Renal cortex interstitium (tissue), 11 donors: ENCODE measurements around the gene TIMM17B. TPM values are rescaled to one million over a fixed set of nuclear protein-coding genes. Genes with fewer than 3 reads are reported as not detected.
"Not testable (repeated sequence)": the region's sequence is repeated elsewhere in the genome, so short reads cannot be mapped to it uniquely, and the experiment has no call there.

Experiments
- DNase-seq, 11 donors: peaks; one replicate each; pipeline ENCODE4 v3.0.0-alpha.2; 2013; ENCODE audit warnings: low read depth in 9 of 11, low spot score in 4 of 11; ENCODE audit errors: extremely low read depth in 1 of 11
- polyA plus RNA-seq, 3 donors: library from polyadenylated mRNA; unstranded; fragments of 120-200 nt; gene quantifications; one replicate each; pipeline ENCODE4 v1.2.1, GENCODE V29; 2013; ENCODE audit not compliant: insufficient read length in 3 of 3

TIMM17B gene
- polyA plus RNA-seq, 3 donors, result 33.6 to 46.5 (median 44.3) TPM

- DNase-seq, result no peak
Measured at GRCh38 chrX:48854898-48855297, 42.7 kb downstream of the TIMM17B start.

DNA sequence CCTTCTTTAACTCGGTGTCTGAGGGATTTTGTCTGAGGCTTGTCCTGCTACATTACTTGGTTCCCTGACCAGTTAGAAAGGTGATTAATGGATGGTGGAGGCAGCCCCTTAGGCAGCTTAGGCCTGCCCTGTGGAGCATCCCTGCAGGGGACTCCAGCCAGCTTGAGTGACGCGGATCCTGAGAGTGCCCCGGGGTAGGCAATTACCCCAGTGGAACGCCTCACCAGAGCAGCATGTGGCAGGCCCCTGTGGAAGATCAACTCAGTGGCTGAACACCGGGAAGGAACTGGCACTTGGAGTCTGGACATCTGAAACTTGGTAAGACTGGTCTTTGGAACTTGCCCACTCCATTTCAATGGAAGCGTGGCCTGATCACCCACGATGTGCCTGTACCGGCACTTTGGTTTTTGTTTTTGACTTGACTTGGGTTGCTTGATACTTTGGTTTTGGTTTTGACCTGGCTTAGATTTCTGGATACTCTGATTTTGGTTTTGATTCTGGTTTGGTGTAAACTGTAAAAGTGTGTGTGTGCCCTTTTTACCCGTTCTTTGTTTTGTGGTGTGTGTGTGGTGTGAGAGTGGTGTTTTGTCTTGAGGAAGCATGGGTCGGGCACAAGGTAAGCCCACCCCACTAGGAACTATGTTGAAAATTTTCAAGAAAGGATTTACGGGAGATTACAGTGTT, 43.3 kb downstream of the TIMM17B start:
- DNase-seq, result not testable (repeated sequence)

DNA sequence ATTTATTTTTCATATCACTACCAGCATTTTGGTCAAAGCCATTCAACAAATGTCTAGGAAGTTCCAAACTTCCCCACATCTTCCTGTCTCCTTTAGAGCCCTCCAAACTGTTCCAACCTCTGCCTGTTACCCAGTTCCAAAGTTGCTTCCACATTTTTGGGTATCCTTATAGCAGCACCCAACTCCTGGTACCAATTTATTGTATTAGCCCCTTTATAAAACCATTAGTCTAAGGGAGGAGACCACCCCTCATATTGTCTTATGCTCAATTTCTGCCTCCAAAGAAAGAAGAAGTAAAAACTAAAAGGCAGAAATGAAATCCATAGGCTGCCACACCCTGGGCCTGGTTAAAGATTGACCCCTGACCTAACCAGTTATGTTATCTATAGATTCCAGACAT, 44.1 kb downstream of the TIMM17B start:
- not testable (repeated sequence) for DNase-seq

DNA sequence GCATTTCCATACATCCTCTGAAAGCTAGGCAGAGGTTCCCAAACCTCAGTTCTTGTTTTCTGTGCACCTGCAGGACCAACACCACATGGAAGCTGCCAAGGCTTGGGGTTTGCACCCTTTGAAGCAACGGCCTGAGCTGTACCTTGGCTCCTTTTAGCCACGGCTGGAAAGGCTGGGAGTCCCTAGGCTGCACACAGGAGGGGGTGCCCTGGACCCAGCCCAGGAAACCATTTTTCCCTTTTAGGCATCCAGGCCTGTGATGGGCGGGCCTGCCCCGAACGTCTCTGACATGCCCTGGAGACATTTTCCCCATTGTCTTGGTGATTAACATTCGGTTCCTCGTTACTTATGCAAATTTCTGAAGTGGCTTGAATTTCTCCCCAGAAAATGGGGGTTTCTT, 44.7 kb downstream of the TIMM17B start:
- no peak for DNase-seq

DNA sequence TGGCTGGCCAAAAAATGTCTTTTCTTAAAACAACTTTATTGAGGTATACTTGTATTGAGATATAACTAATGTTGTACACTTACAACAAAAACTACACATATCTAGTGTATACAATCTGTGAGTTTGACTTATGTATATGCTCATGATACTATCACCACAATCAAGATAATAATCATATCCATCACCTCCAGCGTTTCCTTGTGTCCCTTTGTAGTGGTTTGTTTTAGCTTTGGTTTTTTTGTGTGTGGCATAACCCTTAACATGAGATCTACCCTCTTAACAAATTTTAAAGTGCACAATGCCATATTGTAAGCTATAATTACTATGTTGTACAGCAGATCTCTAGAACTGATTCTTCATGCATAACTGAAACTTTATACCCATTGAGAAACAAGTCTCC, 48.7 kb downstream of the TIMM17B start:
- DNase-seq, result no peak

Other genes with a start within 250 kb of the TIMM17B start
- 1 to 10 TPM; 3.0 to 5.5 (median 3.9) TPM for gene WAS, start 214.0 kb downstream of the TIMM17B start, polyA plus RNA-seq
- 1 to 10 TPM; 5.5 to 7.6 (median 6.0) TPM for gene SUV39H1, start 201.0 kb downstream of the TIMM17B start, polyA plus RNA-seq
- gene GLOD5, start 136.0 kb downstream of the TIMM17B start, polyA plus RNA-seq, result 1 to 10 TPM; 1.3 to 1.6 (median 1.4) TPM
- gene GATA1, start 111.2 kb downstream of the TIMM17B start, polyA plus RNA-seq, result under 1 TPM; 0.45 to 0.76 (median 0.66) TPM
- 100 to 1,000 TPM; 162 to 223 (median 184) TPM for gene HDAC6, start 95.7 kb downstream of the TIMM17B start, polyA plus RNA-seq
- under 1 TPM; 0.16 to 0.18 (median 0.16) TPM for gene ERAS, start 71.3 kb downstream of the TIMM17B start, polyA plus RNA-seq
- gene PCSK1N, start 62.2 kb downstream of the TIMM17B start, polyA plus RNA-seq, result 10 to 100 TPM in 2 of 3 donors, 1 to 10 TPM in 1; 3.9 to 28.1 (median 13.6) TPM
- 10 to 100 TPM; 67.9 to 83.2 (median 78.8) TPM for gene PQBP1, start 162 bp upstream of the TIMM17B start, polyA plus RNA-seq
- 10 to 100 TPM; 30.0 to 33.7 (median 33.6) TPM for gene SLC35A2, start 13.9 kb upstream of the TIMM17B start, polyA plus RNA-seq
- 1 to 10 TPM; 5.4 to 8.6 (median 7.5) TPM for gene PIM2, start 21.3 kb upstream of the TIMM17B start, polyA plus RNA-seq
- gene OTUD5, start 59.8 kb upstream of the TIMM17B start, polyA plus RNA-seq, result 10 to 100 TPM; 60.7 to 66.1 (median 65.5) TPM
- 1 to 10 TPM; 2.2 to 3.2 (median 2.9) TPM for gene KCND1, start 74.1 kb upstream of the TIMM17B start, polyA plus RNA-seq
- 10 to 100 TPM; 48.3 to 72.7 (median 51.4) TPM for gene GRIPAP1, start 104.5 kb upstream of the TIMM17B start, polyA plus RNA-seq
- 10 to 100 TPM; 26.1 to 39.3 (median 31.5) TPM for gene TFE3, start 145.6 kb upstream of the TIMM17B start, polyA plus RNA-seq
- gene CCDC120, start 161.2 kb upstream of the TIMM17B start, polyA plus RNA-seq, result 10 to 100 TPM; 10.3 to 16.1 (median 12.0) TPM
- gene PRAF2, start 176.2 kb upstream of the TIMM17B start, polyA plus RNA-seq, result 10 to 100 TPM; 33.6 to 41.5 (median 38.6) TPM
- gene WDR45, start 182.1 kb upstream of the TIMM17B start, polyA plus RNA-seq, result 10 to 100 TPM; 54.0 to 64.7 (median 57.7) TPM
- gene GPKOW, start 226.0 kb upstream of the TIMM17B start, polyA plus RNA-seq, result 10 to 100 TPM; 20.4 to 25.6 (median 23.9) TPM